ENCODE results near the gene CNKSR3.

CNKSR3 gene

GRCh38 chr6:154500769-154501577 is 9.5 kb downstream of the CNKSR3 start:
- DNase-seq, result no peak

GRCh38 chr6:154499855-154500589 is 10.5 kb downstream of the CNKSR3 start:
- no peak for DNase-seq

GRCh38 chr6:154498340-154498934 is 12.0 kb downstream of the CNKSR3 start:
- DNase-seq, result no peak

- no peak for DNase-seq
These were observed 13.5 kb downstream of the CNKSR3 start for GRCh38 chr6:154496793-154497517.

GRCh38 chr6:154496186-154496585 is 14.3 kb downstream of the CNKSR3 start:
- DNase-seq, result no peak

GRCh38 chr6:154494592-154495311 is 15.7 kb downstream of the CNKSR3 start:
- DNase-seq, result no peak

- DNase-seq, result no peak
These were observed 18.7 kb downstream of the CNKSR3 start for GRCh38 chr6:154491567-154492470.

GRCh38 chr6:154489822-154490221 is 20.7 kb downstream of the CNKSR3 start:
- no peak for DNase-seq

- no peak for DNase-seq
These were observed 21.6 kb downstream of the CNKSR3 start for GRCh38 chr6:154488802-154489437.

- DNase-seq, result no peak
These were observed 22.3 kb downstream of the CNKSR3 start for GRCh38 chr6:154488248-154488593.

- no peak for DNase-seq
These were observed 22.9 kb downstream of the CNKSR3 start for GRCh38 chr6:154487367-154488247.

GRCh38 chr6:154485815-154486214 is 24.7 kb downstream of the CNKSR3 start:
- DNase-seq, result no peak

- no peak for DNase-seq
These were observed 25.5 kb downstream of the CNKSR3 start for GRCh38 chr6:154484942-154485341.

GRCh38 chr6:154482858-154483257 is 27.6 kb downstream of the CNKSR3 start:
- DNase-seq, result no peak

GRCh38 chr6:154481521-154482013 is 28.9 kb downstream of the CNKSR3 start:
- no peak for DNase-seq

- no peak for DNase-seq
These were observed 30.5 kb downstream of the CNKSR3 start for GRCh38 chr6:154479771-154480639.

- no peak for DNase-seq
These were observed 31.1 kb downstream of the CNKSR3 start for GRCh38 chr6:154479351-154479769.

GRCh38 chr6:154478701-154479060 is 31.8 kb downstream of the CNKSR3 start:
- no peak for DNase-seq
